WTC11 (cell line): ENCODE results near the gene NLRC5.

Source experiments
- CBFB ChIP-seq: sonication (generic); formaldehyde crosslinking; IDR thresholded peaks from 2 replicates; pipeline ENCODE4 v1.8.1; 2022; ENCODE audit warnings: mild to moderate bottlenecking, low read depth, missing genetic modification reagents
- NFATC4 ChIP-seq: fragments of 250-450 bp; sonication (Bioruptor Pico); IDR thresholded peaks from 2 replicates; pipeline ENCODE4 v1.9.0; 2021; ENCODE audit warnings: mild to moderate bottlenecking
- NR3C1 ChIP-seq: sonication (generic); formaldehyde crosslinking; conservative IDR thresholded peaks from 2 replicates; pipeline ENCODE4 v1.8.1; 2023; ENCODE audit warnings: low read depth, mild to moderate bottlenecking, missing genetic modification reagents
- TF ChIP-seq, protein P1 (sequence below): fragments of 200-600 bp; IDR thresholded peaks from 2 replicates; pipeline ENCODE4 v1.8.0; 2022; ENCODE audit warnings: antibody characterized with exemption
- TF ChIP-seq, protein P2 (sequence below): sonication (generic); formaldehyde crosslinking; conservative IDR thresholded peaks from 2 replicates; pipeline ENCODE4 v1.8.1; 2023; ENCODE audit warnings: mild to moderate bottlenecking, low read depth, missing genetic modification reagents, moderate library complexity
- TF ChIP-seq, protein P3 (sequence below): sonication (generic); formaldehyde crosslinking; IDR thresholded peaks from 2 replicates; pipeline ENCODE4 v1.8.1; 2023; ENCODE audit warnings: mild to moderate bottlenecking, missing genetic modification reagents
- TF ChIP-seq, protein P4 (sequence below): sonication (generic); formaldehyde crosslinking; IDR thresholded peaks from 2 replicates; pipeline ENCODE4 v1.8.1; 2023; ENCODE audit warnings: mild to moderate bottlenecking, missing genetic modification reagents
- TF ChIP-seq, protein P5 (sequence below): sonication (generic); formaldehyde crosslinking; IDR thresholded peaks from 2 replicates; pipeline ENCODE4 v1.8.0; 2023; ENCODE audit warnings: mild to moderate bottlenecking, missing genetic modification reagents

DNA sequence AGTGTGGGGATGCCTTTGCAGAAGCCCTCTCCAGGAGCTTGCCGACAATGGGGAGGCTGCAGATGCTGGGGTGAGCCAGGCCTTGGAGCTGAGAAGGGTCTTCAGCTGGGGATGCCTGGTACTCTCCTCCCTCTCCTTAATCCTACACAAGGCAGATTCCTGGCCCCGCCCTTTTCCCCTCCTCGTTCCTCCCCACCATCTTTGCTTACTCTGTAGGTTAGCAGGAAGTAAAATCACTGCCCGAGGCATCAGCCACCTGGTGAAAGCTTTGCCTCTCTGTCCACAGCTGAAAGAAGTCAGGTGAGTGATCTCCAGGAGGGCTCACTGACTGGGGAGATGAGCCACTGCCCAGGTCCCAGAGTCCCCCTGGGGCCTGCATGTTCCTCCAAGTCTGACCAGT, 38.7 kb downstream of the NLRC5 start:
- TF ChIP-seq, protein P1, sequence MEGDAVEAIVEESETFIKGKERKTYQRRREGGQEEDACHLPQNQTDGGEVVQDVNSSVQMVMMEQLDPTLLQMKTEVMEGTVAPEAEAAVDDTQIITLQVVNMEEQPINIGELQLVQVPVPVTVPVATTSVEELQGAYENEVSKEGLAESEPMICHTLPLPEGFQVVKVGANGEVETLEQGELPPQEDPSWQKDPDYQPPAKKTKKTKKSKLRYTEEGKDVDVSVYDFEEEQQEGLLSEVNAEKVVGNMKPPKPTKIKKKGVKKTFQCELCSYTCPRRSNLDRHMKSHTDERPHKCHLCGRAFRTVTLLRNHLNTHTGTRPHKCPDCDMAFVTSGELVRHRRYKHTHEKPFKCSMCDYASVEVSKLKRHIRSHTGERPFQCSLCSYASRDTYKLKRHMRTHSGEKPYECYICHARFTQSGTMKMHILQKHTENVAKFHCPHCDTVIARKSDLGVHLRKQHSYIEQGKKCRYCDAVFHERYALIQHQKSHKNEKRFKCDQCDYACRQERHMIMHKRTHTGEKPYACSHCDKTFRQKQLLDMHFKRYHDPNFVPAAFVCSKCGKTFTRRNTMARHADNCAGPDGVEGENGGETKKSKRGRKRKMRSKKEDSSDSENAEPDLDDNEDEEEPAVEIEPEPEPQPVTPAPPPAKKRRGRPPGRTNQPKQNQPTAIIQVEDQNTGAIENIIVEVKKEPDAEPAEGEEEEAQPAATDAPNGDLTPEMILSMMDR: no peak
- TF ChIP-seq, protein P2, sequence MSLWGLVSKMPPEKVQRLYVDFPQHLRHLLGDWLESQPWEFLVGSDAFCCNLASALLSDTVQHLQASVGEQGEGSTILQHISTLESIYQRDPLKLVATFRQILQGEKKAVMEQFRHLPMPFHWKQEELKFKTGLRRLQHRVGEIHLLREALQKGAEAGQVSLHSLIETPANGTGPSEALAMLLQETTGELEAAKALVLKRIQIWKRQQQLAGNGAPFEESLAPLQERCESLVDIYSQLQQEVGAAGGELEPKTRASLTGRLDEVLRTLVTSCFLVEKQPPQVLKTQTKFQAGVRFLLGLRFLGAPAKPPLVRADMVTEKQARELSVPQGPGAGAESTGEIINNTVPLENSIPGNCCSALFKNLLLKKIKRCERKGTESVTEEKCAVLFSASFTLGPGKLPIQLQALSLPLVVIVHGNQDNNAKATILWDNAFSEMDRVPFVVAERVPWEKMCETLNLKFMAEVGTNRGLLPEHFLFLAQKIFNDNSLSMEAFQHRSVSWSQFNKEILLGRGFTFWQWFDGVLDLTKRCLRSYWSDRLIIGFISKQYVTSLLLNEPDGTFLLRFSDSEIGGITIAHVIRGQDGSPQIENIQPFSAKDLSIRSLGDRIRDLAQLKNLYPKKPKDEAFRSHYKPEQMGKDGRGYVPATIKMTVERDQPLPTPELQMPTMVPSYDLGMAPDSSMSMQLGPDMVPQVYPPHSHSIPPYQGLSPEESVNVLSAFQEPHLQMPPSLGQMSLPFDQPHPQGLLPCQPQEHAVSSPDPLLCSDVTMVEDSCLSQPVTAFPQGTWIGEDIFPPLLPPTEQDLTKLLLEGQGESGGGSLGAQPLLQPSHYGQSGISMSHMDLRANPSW: no peak
- TF ChIP-seq, protein P3, sequence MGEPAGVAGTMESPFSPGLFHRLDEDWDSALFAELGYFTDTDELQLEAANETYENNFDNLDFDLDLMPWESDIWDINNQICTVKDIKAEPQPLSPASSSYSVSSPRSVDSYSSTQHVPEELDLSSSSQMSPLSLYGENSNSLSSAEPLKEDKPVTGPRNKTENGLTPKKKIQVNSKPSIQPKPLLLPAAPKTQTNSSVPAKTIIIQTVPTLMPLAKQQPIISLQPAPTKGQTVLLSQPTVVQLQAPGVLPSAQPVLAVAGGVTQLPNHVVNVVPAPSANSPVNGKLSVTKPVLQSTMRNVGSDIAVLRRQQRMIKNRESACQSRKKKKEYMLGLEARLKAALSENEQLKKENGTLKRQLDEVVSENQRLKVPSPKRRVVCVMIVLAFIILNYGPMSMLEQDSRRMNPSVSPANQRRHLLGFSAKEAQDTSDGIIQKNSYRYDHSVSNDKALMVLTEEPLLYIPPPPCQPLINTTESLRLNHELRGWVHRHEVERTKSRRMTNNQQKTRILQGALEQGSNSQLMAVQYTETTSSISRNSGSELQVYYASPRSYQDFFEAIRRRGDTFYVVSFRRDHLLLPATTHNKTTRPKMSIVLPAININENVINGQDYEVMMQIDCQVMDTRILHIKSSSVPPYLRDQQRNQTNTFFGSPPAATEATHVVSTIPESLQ (CRISPR knock-in tag): no peak
- TF ChIP-seq, protein P4, sequence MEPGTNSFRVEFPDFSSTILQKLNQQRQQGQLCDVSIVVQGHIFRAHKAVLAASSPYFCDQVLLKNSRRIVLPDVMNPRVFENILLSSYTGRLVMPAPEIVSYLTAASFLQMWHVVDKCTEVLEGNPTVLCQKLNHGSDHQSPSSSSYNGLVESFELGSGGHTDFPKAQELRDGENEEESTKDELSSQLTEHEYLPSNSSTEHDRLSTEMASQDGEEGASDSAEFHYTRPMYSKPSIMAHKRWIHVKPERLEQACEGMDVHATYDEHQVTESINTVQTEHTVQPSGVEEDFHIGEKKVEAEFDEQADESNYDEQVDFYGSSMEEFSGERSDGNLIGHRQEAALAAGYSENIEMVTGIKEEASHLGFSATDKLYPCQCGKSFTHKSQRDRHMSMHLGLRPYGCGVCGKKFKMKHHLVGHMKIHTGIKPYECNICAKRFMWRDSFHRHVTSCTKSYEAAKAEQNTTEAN: no peak
- TF ChIP-seq, protein P5, sequence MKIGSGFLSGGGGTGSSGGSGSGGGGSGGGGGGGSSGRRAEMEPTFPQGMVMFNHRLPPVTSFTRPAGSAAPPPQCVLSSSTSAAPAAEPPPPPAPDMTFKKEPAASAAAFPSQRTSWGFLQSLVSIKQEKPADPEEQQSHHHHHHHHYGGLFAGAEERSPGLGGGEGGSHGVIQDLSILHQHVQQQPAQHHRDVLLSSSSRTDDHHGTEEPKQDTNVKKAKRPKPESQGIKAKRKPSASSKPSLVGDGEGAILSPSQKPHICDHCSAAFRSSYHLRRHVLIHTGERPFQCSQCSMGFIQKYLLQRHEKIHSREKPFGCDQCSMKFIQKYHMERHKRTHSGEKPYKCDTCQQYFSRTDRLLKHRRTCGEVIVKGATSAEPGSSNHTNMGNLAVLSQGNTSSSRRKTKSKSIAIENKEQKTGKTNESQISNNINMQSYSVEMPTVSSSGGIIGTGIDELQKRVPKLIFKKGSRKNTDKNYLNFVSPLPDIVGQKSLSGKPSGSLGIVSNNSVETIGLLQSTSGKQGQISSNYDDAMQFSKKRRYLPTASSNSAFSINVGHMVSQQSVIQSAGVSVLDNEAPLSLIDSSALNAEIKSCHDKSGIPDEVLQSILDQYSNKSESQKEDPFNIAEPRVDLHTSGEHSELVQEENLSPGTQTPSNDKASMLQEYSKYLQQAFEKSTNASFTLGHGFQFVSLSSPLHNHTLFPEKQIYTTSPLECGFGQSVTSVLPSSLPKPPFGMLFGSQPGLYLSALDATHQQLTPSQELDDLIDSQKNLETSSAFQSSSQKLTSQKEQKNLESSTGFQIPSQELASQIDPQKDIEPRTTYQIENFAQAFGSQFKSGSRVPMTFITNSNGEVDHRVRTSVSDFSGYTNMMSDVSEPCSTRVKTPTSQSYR: no peak
- TF ChIP-seq NFATC4 (CRISPR knock-in tag): no peak
- no peak for TF ChIP-seq NR3C1 (CRISPR knock-in tag)
- TF ChIP-seq CBFB (CRISPR knock-in tag): no peak
